ENCODE results near the gene RTN4. TPM values are rescaled to one million over a fixed set of nuclear protein-coding genes. Genes with fewer than 3 reads are reported as not detected.

The RTN4 gene
- total RNA-seq, 2 donors from 2014 or later: 86.5 to 88.5 TPM

GRCh38 chr2:54975598-54976492 is 74.4 kb downstream of the RTN4 start:
- no peak for ATAC-seq
- Mint-ChIP-seq H3K27ac (peak overlapping the region; percentile 20 to 69), H3K9me3 (no peaks in the 10 kb centered on the region), H3K36me3 (peaks cover 0 to 7% of the 10 kb centered on the region in 2 donors)
- no peak for DNase-seq (ENCODE audit: low spot score in 2 of 2)

GRCh38 chr2:54975175-54975574 is 75.1 kb downstream of the RTN4 start:
- H3K9me3 Mint-ChIP-seq: no peaks in the 10 kb centered on the region
- H3K27ac Mint-ChIP-seq: no peak overlapping the region
- peaks cover 0 to 7% of the 10 kb centered on the region in 2 donors for H3K36me3 Mint-ChIP-seq
- ATAC-seq (no peak), DNase-seq (ENCODE audit: low spot score in 2 of 2) (no peak)

- ATAC-seq: no peak
Measured at GRCh38 chr2:54969940-54970338, 80.3 kb downstream of the RTN4 start.

GRCh38 chr2:54969295-54969939 is 80.8 kb downstream of the RTN4 start:
- no peak overlapping the region for H3K27ac Mint-ChIP-seq
- peaks cover 0 to 5% of the 10 kb centered on the region in 2 donors for H3K9me3 Mint-ChIP-seq
- H3K36me3 Mint-ChIP-seq: peaks cover 0 to 13% of the 10 kb centered on the region in 2 donors
- DNase-seq (ENCODE audit: low spot score in 2 of 2) (no peak), ATAC-seq (no peak)

More at GRCh38 chr2:54969940-54970338, 80.3 kb downstream of the RTN4 start:
- Mint-ChIP-seq H3K36me3 (peaks cover 0 to 13% of the 10 kb centered on the region in 2 donors), H3K27ac (no peak overlapping the region), H3K9me3 (peaks cover 0 to 5% of the 10 kb centered on the region in 2 donors)
- DNase-seq (ENCODE audit: low spot score in 2 of 2): no peak

- DNase-seq (ENCODE audit: low spot score in 2 of 2) (no peak), ATAC-seq (no peak)
- Mint-ChIP-seq H3K27ac (no peak overlapping the region), H3K36me3 (peaks cover 0 to 13% of the 10 kb centered on the region in 2 donors), H3K9me3 (peaks cover 0 to 5% of the 10 kb centered on the region in 2 donors)
Measured at GRCh38 chr2:54968561-54969218, 81.6 kb downstream of the RTN4 start.

- ATAC-seq (no peak), DNase-seq (ENCODE audit: low spot score in 2 of 2) (no peak)
- Mint-ChIP-seq H3K36me3 (peaks cover 0 to 8% of the 10 kb centered on the region in 2 donors), H3K9me3 (peaks cover 0 to 5% of the 10 kb centered on the region in 2 donors), H3K27ac (no peak overlapping the region)
Measured at GRCh38 chr2:54967759-54968365, 82.4 kb downstream of the RTN4 start.

GRCh38 chr2:54967269-54967668 is 83.0 kb downstream of the RTN4 start:
- H3K36me3 Mint-ChIP-seq: peaks cover 0 to 6% of the 10 kb centered on the region in 2 donors
- no peak for DNase-seq (ENCODE audit: low spot score in 2 of 2)
- ATAC-seq: no peak
- peaks cover 0 to 5% of the 10 kb centered on the region in 2 donors for H3K9me3 Mint-ChIP-seq
- H3K27ac Mint-ChIP-seq: no peak overlapping the region

- DNase-seq (ENCODE audit: low spot score in 2 of 2) (no peak), ATAC-seq (no peak)
- peaks cover 0 to 6% of the 10 kb centered on the region in 2 donors for H3K36me3 Mint-ChIP-seq
- H3K9me3 Mint-ChIP-seq: peaks cover 0 to 5% of the 10 kb centered on the region in 2 donors
- peak overlapping the region in 1 of 2 donors; percentile 90 for H3K27ac Mint-ChIP-seq
Measured at GRCh38 chr2:54966837-54967236, 83.4 kb downstream of the RTN4 start.

- Mint-ChIP-seq H3K27ac (peak overlapping the region in 1 of 2 donors; percentile 90), H3K36me3 (peaks cover 0 to 6% of the 10 kb centered on the region in 2 donors), H3K9me3 (peaks cover 0 to 5% of the 10 kb centered on the region in 2 donors)
- ATAC-seq (no peak), DNase-seq (ENCODE audit: low spot score in 2 of 2) (no peak)
Measured at GRCh38 chr2:54966165-54966832, 84.0 kb downstream of the RTN4 start.

GRCh38 chr2:54965425-54965824 is 84.8 kb downstream of the RTN4 start:
- no peak for DNase-seq (ENCODE audit: low spot score in 2 of 2)
- Mint-ChIP-seq H3K27ac (peak overlapping the region in 1 of 2 donors; percentile 63), H3K36me3 (peaks cover 0 to 6% of the 10 kb centered on the region in 2 donors), H3K9me3 (peaks cover 0 to 5% of the 10 kb centered on the region in 2 donors)
- ATAC-seq: no peak

- Mint-ChIP-seq H3K27ac (peak overlapping the region in 1 of 2 donors; percentile 63), H3K36me3 (peaks cover 0 to 6% of the 10 kb centered on the region in 2 donors), H3K9me3 (peaks cover 0 to 5% of the 10 kb centered on the region in 2 donors)
- ATAC-seq (no peak), DNase-seq (ENCODE audit: low spot score in 2 of 2) (no peak)
Measured at GRCh38 chr2:54964816-54965215, 85.4 kb downstream of the RTN4 start.

GRCh38 chr2:54964271-54964670 is 86.0 kb downstream of the RTN4 start:
- ATAC-seq (no peak), DNase-seq (ENCODE audit: low spot score in 2 of 2) (no peak)
- peaks cover 0 to 6% of the 10 kb centered on the region in 2 donors for H3K36me3 Mint-ChIP-seq
- peaks cover 0 to 5% of the 10 kb centered on the region in 2 donors for H3K9me3 Mint-ChIP-seq
- H3K27ac Mint-ChIP-seq: no peak overlapping the region

- peaks cover 0 to 6% of the 10 kb centered on the region in 2 donors for H3K36me3 Mint-ChIP-seq
- H3K9me3 Mint-ChIP-seq: peaks cover 0 to 5% of the 10 kb centered on the region in 2 donors
- DNase-seq (ENCODE audit: low spot score in 2 of 2) (no peak), ATAC-seq (no peak)
- no peak overlapping the region for H3K27ac Mint-ChIP-seq
Measured at GRCh38 chr2:54963476-54963875, 86.8 kb downstream of the RTN4 start.

GRCh38 chr2:54962935-54963440 is 87.3 kb downstream of the RTN4 start:
- ATAC-seq (no peak), DNase-seq (ENCODE audit: low spot score in 2 of 2) (no peak)
- peaks cover 0 to 5% of the 10 kb centered on the region in 2 donors for H3K9me3 Mint-ChIP-seq
- H3K36me3 Mint-ChIP-seq: peaks cover 0 to 6% of the 10 kb centered on the region in 2 donors
- H3K27ac Mint-ChIP-seq: no peak overlapping the region

GRCh38 chr2:54962511-54962910 is 87.7 kb downstream of the RTN4 start:
- H3K27ac Mint-ChIP-seq: no peak overlapping the region

GRCh38 chr2:54960164-54960563 is 90.1 kb downstream of the RTN4 start:
- Mint-ChIP-seq H3K36me3 (no peaks in the 10 kb centered on the region), H3K9me3 (no peaks in the 10 kb centered on the region), H3K27ac (no peak overlapping the region)
- DNase-seq (ENCODE audit: low spot score in 2 of 2): no peak
- no peak for ATAC-seq

More at GRCh38 chr2:54962511-54962910, 87.7 kb downstream of the RTN4 start:
- H3K36me3 Mint-ChIP-seq: peaks cover 0 to 6% of the 10 kb centered on the region in 2 donors
- DNase-seq (ENCODE audit: low spot score in 2 of 2): no peak
- no peak for ATAC-seq
- peaks cover 0 to 5% of the 10 kb centered on the region in 2 donors for H3K9me3 Mint-ChIP-seq

Data from activated naive CD4-positive, alpha-beta T cell treated with anti-CD3 and anti-CD28 coated beads, Interleukin-2, amount 50 U/mL, for 72 hours (primary cell).